LNCAP (cell line): ENCODE results near the gene AIFM3.

Experiments used
- CTCF ChIP-seq: fragments of 450-650 bp; IDR thresholded peaks from 2 replicates; pipeline ENCODE4 v1.5.1; 2017; ENCODE audit warnings: mild to moderate bottlenecking

The AIFM3 gene

GRCh38 chr22:20968281-20968977, 1.4 kb downstream of the AIFM3 start:
- no peak for TF ChIP-seq CTCF

- no peak for TF ChIP-seq CTCF
These were observed 4.0 kb downstream of the AIFM3 start for GRCh38 chr22:20970939-20971657.

GRCh38 chr22:20972933-20973577, 6.0 kb downstream of the AIFM3 start:
- TF ChIP-seq CTCF, result no peak

- no peak for TF ChIP-seq CTCF
These were observed 6.7 kb downstream of the AIFM3 start for GRCh38 chr22:20973634-20974286.

GRCh38 chr22:20974336-20974955, 7.4 kb downstream of the AIFM3 start:
- TF ChIP-seq CTCF, result no peak

- TF ChIP-seq CTCF, result no peak
These were observed 8.7 kb downstream of the AIFM3 start for GRCh38 chr22:20975541-20976290.
